Caco-2 (cell line): Measurements from ENCODE around the gene LRP1B. TPM values are rescaled to one million over a fixed set of nuclear protein-coding genes. Genes with fewer than 3 reads are reported as not detected.

Experiments
- BruUV-seq: library from RNA; stranded (reverse); fragments of 400-500 nt; replicated peaks from 2 replicates; lab custom pipeline; 2021; lab: Mats Ljungman, UMichigan
- CTCF ChIA-PET: fragments of 300-600 bp; sonication (Branson Sonifier 250); formaldehyde crosslinking; loops from one replicate; lab custom pipeline; 2022; ENCODE audit warnings: antibody characterized with exemption; lab: Charles Lee
- POLR2A ChIA-PET: fragments of 300-600 bp; sonication (Branson Sonifier 250); formaldehyde crosslinking; loops from one replicate; lab custom pipeline; 2022; ENCODE audit warnings: antibody characterized with exemption; lab: Charles Lee
- DNase-seq, 2 experiments: peaks; one replicate each; pipeline versions ENCODE4 v3.0.0 to v3.0.0-alpha.2; 2020 to 2022
- H3K27me3 ChIP-seq: replicated peaks from 2 replicates; pipeline ENCODE4 v1.6.0; 2011; ENCODE audit warnings: low read length; ENCODE audit not compliant: control insufficient read depth, insufficient read depth
- H3K36me3 ChIP-seq: 2 replicates; pipeline ENCODE4 v1.5.1; 2011; ENCODE audit warnings: low read length; ENCODE audit not compliant: control insufficient read depth, insufficient read depth
- H3K4me1 ChIP-seq: fragments of 250-450 bp; sonication (Bioruptor Pico); 2 replicates; pipeline ENCODE4 v1.5.1; 2020; ENCODE audit warnings: mild to moderate bottlenecking
- H3K4me3 ChIP-seq: 2 replicates; pipeline ENCODE4 v1.5.1; 2011; ENCODE audit warnings: low read depth, mild to moderate bottlenecking, control low read depth, low read length
- H3K9me3 ChIP-seq: fragments of 250-450 bp; sonication (Bioruptor Pico); 2 replicates; pipeline ENCODE4 v1.5.1; 2020; ENCODE audit warnings: mild to moderate bottlenecking, moderate library complexity
- H3K27ac Mint-ChIP-seq: one replicate; pipeline ENCODE4 v1.8.0; 2022; ENCODE audit warnings: mixed read lengths; ENCODE audit not compliant: unreplicated experiment
- H3K27me3 Mint-ChIP-seq: one replicate; pipeline ENCODE4 v1.8.0; 2022; ENCODE audit warnings: mixed read lengths; ENCODE audit not compliant: insufficient read depth, unreplicated experiment
- H3K36me3 Mint-ChIP-seq: one replicate; pipeline ENCODE4 v1.8.0; 2022; ENCODE audit warnings: mild to moderate bottlenecking, mixed read lengths; ENCODE audit not compliant: insufficient read depth, unreplicated experiment
- H3K4me1 Mint-ChIP-seq: one replicate; pipeline ENCODE4 v1.8.0; 2022; ENCODE audit warnings: low read depth, mixed read lengths; ENCODE audit not compliant: unreplicated experiment
- H3K4me3 Mint-ChIP-seq: one replicate; pipeline ENCODE4 v1.8.0; 2022; ENCODE audit warnings: mild to moderate bottlenecking, moderate library complexity, mixed read lengths; ENCODE audit not compliant: unreplicated experiment
- H3K9me3 Mint-ChIP-seq: one replicate; pipeline ENCODE4 v1.8.0; 2022; ENCODE audit warnings: mixed read lengths; ENCODE audit not compliant: unreplicated experiment
- CTCF ChIP-seq, 2 experiments: fragments of 200-600 bp in 1 of 2; IDR thresholded peaks; 1 replicate in 1 of 2; 2 replicates in 1 of 2; pipeline versions ENCODE4 v1.5.1 to v1.8.0; 2011 to 2022; ENCODE audit warnings: antibody characterized with exemption in 1 of 2, control low read depth in 1 of 2, inconsistent platforms in 1 of 2, low read depth in 1 of 2, low read length in 1 of 2, mild to moderate bottlenecking in 1 of 2, moderate library complexity in 1 of 2; ENCODE audit not compliant: insufficient read depth in 1 of 2, severe bottlenecking in 1 of 2, unreplicated experiment in 1 of 2
- intact Hi-C: fragments of 100-400 bp; cut with micrococcal nuclease; formaldehyde crosslinking; loops from one replicate; pipeline ENCODE4 v1.10.0; 2022; ENCODE audit not compliant: unreplicated experiment
- total RNA-seq: library from RNA; stranded (reverse); gene quantifications from 2 replicates; pipeline ENCODE4 v1.2.3, GENCODE V29; 2022

The LRP1B gene
- total RNA-seq, 1 experiment from 2014 or later: not detected

GRCh38 chr2:140662504-140662903 lies 1468.3 kb downstream of the LRP1B start:
- H3K36me3 Mint-ChIP-seq: no peaks in the 10 kb centered on the region
- Histone ChIP-seq H3K4me1 (no peaks in the 10 kb centered on the region), H3K4me3 (no peak overlapping the region), H3K27me3 (no peaks in the 10 kb centered on the region), H3K9me3 (no peaks in the 10 kb centered on the region), H3K36me3 (no peaks in the 10 kb centered on the region)
- TF ChIP-seq CTCF (IDR thresholded peaks at IDR 0.05; ENCODE audit: insufficient read depth in 1 of 2, low read depth in 1 of 2, low read length in 1 of 2, severe bottlenecking in 1 of 2, unreplicated experiment in 1 of 2): no peak
- ChIA-PET POLR2A (no interaction called here), CTCF (no interaction called here)
- H3K27ac Mint-ChIP-seq: no peak overlapping the region
- DNase-seq: no peak
- H3K9me3 Mint-ChIP-seq: no peaks in the 10 kb centered on the region
- intact Hi-C loops: no loop called here
- H3K27me3 Mint-ChIP-seq: peaks cover 2% of the 10 kb centered on the region
- BruUV-seq: no TSS peak
- no peaks in the 10 kb centered on the region for H3K4me1 Mint-ChIP-seq
- no peak overlapping the region for H3K4me3 Mint-ChIP-seq

GRCh38 chr2:140658760-140659692 lies 1471.8 kb downstream of the LRP1B start:
- H3K9me3 Mint-ChIP-seq: no peaks in the 10 kb centered on the region
- BruUV-seq: no TSS peak
- TF ChIP-seq CTCF (IDR thresholded peaks at IDR 0.05; ENCODE audit: insufficient read depth in 1 of 2, low read depth in 1 of 2, low read length in 1 of 2, severe bottlenecking in 1 of 2, unreplicated experiment in 1 of 2): no peak
- H3K4me3 ChIP-seq: no peak overlapping the region
- CTCF ChIA-PET: no interaction called here
- DNase-seq: no peak
- H3K9me3 ChIP-seq: no peaks in the 10 kb centered on the region
- no peak overlapping the region for H3K27ac Mint-ChIP-seq
- H3K4me1 Mint-ChIP-seq: no peaks in the 10 kb centered on the region
- intact Hi-C loops: no loop called here
- H3K27me3 Mint-ChIP-seq: no peaks in the 10 kb centered on the region
- H3K36me3 ChIP-seq: no peaks in the 10 kb centered on the region
- no peaks in the 10 kb centered on the region for H3K27me3 ChIP-seq
- no peak overlapping the region for H3K4me3 Mint-ChIP-seq
- no peaks in the 10 kb centered on the region for H3K36me3 Mint-ChIP-seq
- no peaks in the 10 kb centered on the region for H3K4me1 ChIP-seq
- POLR2A ChIA-PET: no interaction called here

- H3K36me3 ChIP-seq: no peaks in the 10 kb centered on the region
- no peak overlapping the region for H3K4me3 ChIP-seq
- DNase-seq: no peak
- no peaks in the 10 kb centered on the region for H3K4me1 ChIP-seq
- ChIA-PET POLR2A (no interaction called here), CTCF (no interaction called here)
- no TSS peak for BruUV-seq
- H3K27me3 Mint-ChIP-seq: no peaks in the 10 kb centered on the region
- no peak for TF ChIP-seq CTCF (IDR thresholded peaks at IDR 0.05; ENCODE audit: insufficient read depth in 1 of 2, low read depth in 1 of 2, low read length in 1 of 2, severe bottlenecking in 1 of 2, unreplicated experiment in 1 of 2)
- no peaks in the 10 kb centered on the region for H3K27me3 ChIP-seq
- H3K9me3 ChIP-seq: no peaks in the 10 kb centered on the region
- H3K4me3 Mint-ChIP-seq: no peak overlapping the region
- H3K4me1 Mint-ChIP-seq: no peaks in the 10 kb centered on the region
- H3K9me3 Mint-ChIP-seq: no peaks in the 10 kb centered on the region
- intact Hi-C loops: no loop called here
- H3K27ac Mint-ChIP-seq: no peak overlapping the region
- H3K36me3 Mint-ChIP-seq: no peaks in the 10 kb centered on the region
These were observed 1473.2 kb downstream of the LRP1B start for GRCh38 chr2:140657657-140658056.
